GM19438 (cell line): ENCODE data around the gene KRT80.

ENCODE experiments used
- ATAC-seq: cut with Tn5 transposase; IDR thresholded peaks from one replicate; pipeline ENCODE4 v1.9.1; 2021; ENCODE audit warnings: low read depth; ENCODE audit not compliant: unreplicated experiment

KRT80 gene

DNA sequence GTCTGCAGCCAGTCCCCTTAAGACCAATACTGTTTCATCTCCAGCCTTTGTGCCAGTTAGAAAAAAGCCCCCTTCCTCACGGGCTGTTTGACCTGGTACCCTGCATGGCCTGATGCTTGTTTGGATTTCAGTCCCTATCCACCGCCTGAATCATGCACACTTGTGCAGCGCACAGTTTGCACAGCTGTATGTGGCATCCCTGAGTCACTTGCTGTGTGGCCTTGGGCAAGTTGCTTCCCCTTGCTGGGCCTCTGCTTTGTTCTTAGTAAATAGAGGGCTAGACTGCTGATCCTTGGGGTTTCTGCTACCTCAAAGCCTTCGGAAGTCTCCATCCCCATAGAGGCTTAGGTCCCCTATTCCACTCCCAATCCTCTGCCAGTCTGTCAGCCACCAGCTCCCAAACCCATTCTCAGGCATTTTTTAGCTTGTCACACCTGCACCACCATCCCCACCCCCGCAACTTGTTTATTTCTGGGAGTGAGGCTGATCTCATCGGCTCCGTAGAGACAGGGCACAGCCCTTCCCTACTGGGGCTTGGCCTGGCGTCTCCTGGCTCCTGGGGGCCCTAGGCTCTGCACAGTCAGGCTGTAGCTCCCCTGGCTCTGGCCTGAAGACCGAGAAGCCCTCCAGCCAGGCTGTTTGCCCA lies 8.8 kb downstream of the KRT80 start:
- no peak for ATAC-seq

GRCh38 chr12:52182384-52182783 lies 9.4 kb downstream of the KRT80 start:
- ATAC-seq = no peak

- ATAC-seq = no peak
These were observed 10.1 kb downstream of the KRT80 start for GRCh38 chr12:52181746-52182145.

GRCh38 chr12:52180971-52181628 lies 10.7 kb downstream of the KRT80 start:
- ATAC-seq = no peak

- no peak for ATAC-seq
These were observed 12.3 kb downstream of the KRT80 start for GRCh38 chr12:52179396-52179973.

- no peak for ATAC-seq
These were observed 12.8 kb downstream of the KRT80 start for GRCh38 chr12:52178984-52179383.

- ATAC-seq = no peak
These were observed 13.4 kb downstream of the KRT80 start for GRCh38 chr12:52178443-52178842.

DNA sequence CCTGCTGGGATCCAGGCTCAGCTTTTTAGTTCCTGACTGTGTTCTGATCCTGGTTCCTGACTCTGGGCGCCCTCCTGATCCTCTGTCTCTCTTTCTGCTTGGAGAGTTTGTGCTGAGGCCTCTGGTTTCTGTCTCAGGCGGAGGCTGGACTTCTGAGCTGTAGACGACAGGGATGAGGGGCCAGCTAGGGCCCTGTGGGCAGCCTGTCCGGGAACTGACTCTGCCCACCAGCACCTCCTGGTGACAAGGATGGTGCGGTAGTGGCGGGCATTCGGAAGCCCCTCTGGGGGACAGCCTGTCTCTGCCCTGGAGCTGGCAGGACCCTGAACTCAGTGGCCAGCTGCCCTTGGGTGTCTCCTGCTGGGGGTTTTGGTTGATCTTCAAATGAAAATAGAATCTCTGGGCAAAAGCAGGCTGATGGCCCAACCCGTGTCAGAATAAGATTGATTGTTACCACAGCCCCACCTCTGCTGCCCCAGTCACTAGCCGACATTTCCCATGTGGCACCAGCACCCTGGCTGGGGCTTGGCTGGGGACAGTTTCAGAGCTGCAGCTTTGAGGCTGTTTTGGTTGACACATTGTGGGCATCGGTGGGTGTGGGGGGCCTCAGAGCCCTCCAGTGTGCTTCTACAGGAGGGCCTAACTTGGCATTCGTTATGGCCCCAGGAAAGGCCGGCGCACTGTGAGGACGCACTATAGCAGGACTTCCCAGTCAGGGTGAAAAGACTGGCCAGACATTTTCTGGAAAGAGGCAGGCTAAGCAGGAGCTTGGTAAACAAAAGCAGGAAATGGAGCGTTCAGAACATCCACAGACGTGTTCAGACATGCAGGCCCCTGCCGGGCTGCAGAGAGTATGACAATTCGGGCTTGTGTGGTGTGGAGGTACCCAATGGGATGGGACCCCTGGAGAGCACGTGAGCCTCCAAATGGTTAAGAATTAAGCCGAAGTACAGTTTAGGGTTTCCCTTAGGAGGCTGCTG lies 16.2 kb downstream of the KRT80 start:
- no peak for ATAC-seq

DNA sequence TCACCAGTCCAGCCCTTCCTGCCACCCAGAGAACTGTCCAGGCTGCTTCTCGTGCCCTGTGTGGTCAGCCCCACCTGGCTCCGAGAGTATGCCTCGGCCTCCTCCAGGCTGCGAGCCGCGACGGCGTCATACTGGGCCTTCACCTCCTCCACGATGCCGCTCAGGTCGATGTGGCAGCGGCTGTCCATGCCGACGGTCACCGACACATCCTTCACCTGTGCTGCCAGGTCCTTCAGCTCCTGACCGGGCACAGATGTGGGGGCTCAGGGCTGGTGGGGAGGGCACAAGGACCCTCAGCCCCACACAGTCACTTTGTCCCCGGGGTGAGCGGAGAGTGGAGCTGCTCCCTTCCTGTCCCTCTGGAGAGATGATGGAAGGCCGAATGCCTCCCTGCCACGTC lies 18.3 kb downstream of the KRT80 start:
- no peak for ATAC-seq

- no peak for ATAC-seq
These were observed 18.9 kb downstream of the KRT80 start for GRCh38 chr12:52172956-52173355.

DNA sequence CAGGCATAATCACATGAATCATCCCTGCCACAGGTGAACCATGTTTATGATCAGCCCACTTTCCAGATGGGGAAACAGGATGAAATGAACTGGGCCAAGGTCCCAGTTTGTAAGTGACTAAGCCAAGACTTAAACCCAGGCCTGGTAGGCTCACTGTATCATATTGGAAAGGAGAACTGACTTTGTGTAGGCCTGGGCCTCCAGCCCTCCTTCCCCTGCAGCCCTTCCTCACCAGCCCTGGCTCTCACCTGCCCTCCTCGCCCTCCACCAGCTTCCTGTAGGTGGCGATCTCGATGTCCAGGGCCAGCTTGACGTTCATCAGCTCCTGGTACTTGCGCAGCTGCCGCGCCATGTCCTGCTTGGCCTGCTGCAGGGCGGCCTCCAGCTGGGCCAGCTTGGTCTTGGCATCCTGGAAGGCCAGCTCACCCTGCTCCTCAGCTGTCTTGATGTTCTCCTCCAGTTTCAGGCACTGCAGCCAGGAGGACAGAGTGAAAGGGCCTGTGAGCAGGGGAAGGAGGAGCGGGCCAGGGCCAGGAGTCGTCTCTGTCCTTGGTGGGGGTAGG lies 19.8 kb downstream of the KRT80 start:
- ATAC-seq = no peak

- no peak for ATAC-seq
These were observed 21.0 kb downstream of the KRT80 start for GRCh38 chr12:52170827-52171226.

GRCh38 chr12:52169886-52170285 lies 21.9 kb downstream of the KRT80 start:
- no peak for ATAC-seq

- ATAC-seq = no peak
These were observed 23.6 kb downstream of the KRT80 start for GRCh38 chr12:52168019-52168717.

DNA sequence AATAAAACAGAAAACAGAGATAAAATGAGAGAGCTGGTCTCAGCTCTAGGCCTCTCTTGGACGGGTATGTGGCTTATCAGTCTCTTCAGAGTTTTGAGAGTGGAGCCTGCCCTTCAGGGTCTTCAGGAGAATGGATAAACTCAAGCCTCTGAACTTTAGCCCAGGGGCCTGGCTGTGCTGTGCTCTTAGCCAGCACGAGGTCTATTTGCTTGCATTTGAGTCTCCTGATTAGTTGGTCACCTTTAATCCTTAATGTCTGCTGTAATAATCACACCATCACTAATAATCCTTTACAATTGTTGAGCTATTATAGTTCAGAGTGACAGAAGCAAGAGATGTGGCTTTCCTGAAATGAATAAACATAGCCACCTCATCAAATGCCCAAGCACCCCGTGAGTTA lies 24.3 kb downstream of the KRT80 start:
- ATAC-seq = no peak

DNA sequence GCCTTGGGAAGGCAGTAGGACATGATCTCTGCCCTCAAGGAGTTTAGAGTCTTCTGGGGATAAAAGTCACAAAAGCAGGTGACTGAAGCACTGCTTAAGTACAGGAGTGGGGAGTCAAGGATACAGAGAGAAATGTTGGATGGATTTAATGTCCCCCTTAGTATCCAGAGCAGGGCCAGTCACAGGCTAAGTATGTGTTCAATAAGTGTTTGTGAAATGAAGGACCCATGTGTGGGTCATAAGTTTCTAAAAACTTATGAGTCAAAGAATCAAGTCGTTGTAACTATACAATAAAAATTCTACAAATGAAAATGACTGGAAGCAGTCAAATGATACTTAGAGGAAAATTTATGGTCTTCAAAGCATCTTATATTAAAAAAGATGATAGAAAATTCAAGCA lies 25.1 kb downstream of the KRT80 start:
- no peak for ATAC-seq

DNA sequence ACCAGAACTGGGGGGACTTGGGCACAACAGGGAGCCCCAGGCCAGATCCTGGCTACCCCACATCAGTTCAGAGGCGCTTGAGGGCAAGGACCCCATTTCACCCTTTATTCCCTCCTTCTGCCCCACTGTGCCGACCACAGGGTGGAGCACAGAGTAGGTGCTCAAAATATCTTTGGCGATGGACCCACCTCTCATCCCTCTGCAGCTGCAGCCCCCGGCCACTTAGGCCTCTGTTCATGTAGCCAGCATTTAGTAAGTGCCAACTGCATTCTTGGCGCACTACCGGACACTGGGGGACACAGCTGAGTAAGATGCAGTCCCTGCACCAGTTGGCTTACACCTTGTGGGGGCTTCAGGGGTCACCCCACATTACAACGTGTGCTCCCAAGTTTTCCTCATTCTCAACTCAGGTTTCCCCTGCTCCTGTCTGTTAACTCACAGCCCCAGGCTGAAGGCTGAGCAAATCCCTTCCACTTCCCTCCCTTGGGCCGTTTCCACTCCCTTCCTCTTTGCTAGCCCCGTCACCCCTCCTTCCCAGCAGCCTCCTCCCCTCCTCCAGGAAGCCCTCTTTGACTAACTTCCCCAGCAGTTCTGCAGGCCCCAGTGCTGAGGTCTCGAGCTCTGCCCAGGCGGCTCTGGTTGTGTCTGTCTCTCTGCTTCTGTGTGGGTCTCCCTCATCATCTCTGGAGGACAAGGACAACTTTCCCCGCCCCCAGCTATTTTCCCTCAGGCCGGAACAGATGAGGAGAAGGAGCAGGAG lies 26.5 kb downstream of the KRT80 start:
- ATAC-seq = no peak

DNA sequence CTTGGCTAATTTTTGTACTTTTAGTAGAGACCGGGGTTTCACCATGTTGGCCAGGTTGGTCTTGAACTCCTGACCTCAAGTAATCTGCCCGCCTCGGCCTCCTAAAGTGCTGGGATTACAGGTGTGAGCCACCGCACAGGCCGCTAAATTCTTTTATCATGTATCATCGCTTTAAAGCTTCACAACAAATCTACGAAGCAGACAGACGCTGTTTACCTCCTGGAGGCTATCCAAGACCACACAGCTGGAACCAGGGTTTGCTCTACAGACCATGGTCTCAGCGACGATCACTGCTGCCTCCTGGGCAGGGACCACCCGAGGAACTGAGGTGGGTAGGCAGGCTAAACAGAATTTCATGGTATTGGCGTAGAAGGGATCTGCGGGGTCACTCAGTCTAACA lies 27.2 kb downstream of the KRT80 start:
- ATAC-seq = no peak

DNA sequence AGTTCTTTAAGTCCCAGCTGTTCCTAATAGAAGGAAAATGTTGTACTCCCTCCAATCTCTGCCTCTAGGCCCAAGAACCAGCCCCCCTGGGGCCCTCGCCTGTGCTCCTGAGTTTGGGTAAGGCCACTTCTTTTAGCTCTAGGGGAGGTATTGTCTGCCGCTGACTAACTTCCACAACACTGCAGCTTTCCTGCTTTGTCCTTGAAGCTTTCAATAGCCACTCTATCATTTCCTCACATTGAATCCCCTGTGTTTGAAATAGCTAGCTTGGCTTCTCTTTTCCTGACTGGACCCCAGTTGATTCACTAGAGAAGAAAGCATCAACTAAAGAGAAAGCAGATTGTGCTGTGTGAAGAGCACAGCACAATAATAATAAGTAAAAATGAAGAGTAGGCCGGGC lies 28.8 kb downstream of the KRT80 start:
- ATAC-seq = no peak
